Mucosa of stomach (tissue), 1 donor: ENCODE results near the gene PRSS48.
"Not testable (repeated sequence)": the region's sequence is repeated elsewhere in the genome, so short reads cannot be mapped to it uniquely, and the experiment has no call there.

Experiments
- H3K27me3 ChIP-seq: one replicate; pipeline ENCODE4 v1.7.0; 2013; ENCODE audit warnings: mild to moderate bottlenecking, low read length; ENCODE audit not compliant: control insufficient read depth, insufficient read depth
- H3K36me3 ChIP-seq: one replicate; pipeline ENCODE4 v1.7.0; 2013; ENCODE audit warnings: low read length; ENCODE audit not compliant: control insufficient read depth, insufficient read depth
- H3K4me1 ChIP-seq: one replicate; pipeline ENCODE4 v1.7.0; 2013; ENCODE audit warnings: mild to moderate bottlenecking, low read length; ENCODE audit not compliant: control insufficient read depth, insufficient read depth
- H3K4me3 ChIP-seq: one replicate; pipeline ENCODE4 v1.7.0; 2013; ENCODE audit warnings: low read length
- H3K9ac ChIP-seq: one replicate; pipeline ENCODE4 v1.7.0; 2013; ENCODE audit warnings: mild to moderate bottlenecking, low read length, moderate library complexity
- H3K9me3 ChIP-seq: one replicate; pipeline ENCODE4 v1.7.0; 2013; ENCODE audit warnings: mild to moderate bottlenecking, low read length, moderate library complexity; ENCODE audit not compliant: control insufficient read depth
- donor health status: Pancreatic carcinoma.

PRSS48 gene

GRCh38 chr4:151304755-151305154 is 27.8 kb downstream of the PRSS48 start:
- no peaks in the 10 kb centered on the region for H3K27me3 ChIP-seq
- no peaks in the 10 kb centered on the region for H3K9me3 ChIP-seq
- peaks cover 10% of the 10 kb centered on the region for H3K4me1 ChIP-seq
- no peaks in the 10 kb centered on the region for H3K36me3 ChIP-seq
- no peak overlapping the region for H3K4me3 ChIP-seq
- H3K9ac ChIP-seq: no peak overlapping the region

DNA sequence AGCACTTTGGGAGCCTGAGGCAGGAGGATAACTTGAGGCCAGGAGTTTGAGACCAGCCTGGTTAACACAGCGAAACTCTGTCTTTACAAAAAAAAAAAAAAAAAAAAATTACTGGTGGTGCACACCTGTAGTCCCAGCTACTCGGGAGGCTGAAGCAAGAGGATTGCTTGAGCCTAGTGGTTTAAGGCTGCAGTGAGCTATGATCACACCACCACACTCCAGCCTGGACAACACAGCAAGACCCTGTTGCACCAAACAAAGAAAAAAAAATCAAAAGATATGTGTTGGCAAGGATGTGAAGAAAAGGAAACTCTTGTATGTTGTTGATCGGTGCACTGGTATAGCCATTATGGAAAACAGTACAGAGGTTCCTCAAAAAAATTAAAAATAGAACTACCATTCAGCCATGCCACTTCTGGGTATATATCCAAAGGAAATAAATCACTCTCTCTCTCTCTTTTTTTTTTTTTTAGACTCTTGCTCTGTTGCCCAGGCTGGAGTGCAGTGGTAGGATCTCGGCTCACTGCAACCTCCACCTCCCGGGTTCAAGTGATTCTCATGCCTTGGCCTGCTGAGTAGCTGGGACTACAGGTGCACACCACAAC is 33.3 kb downstream of the PRSS48 start:
- Histone ChIP-seq H3K9me3 (no peaks in the 10 kb centered on the region), H3K4me3 (no peak overlapping the region), H3K36me3 (no peaks in the 10 kb centered on the region), H3K27me3 (no peaks in the 10 kb centered on the region), H3K9ac (no peak overlapping the region), H3K4me1 (peaks cover 17% of the 10 kb centered on the region)

DNA sequence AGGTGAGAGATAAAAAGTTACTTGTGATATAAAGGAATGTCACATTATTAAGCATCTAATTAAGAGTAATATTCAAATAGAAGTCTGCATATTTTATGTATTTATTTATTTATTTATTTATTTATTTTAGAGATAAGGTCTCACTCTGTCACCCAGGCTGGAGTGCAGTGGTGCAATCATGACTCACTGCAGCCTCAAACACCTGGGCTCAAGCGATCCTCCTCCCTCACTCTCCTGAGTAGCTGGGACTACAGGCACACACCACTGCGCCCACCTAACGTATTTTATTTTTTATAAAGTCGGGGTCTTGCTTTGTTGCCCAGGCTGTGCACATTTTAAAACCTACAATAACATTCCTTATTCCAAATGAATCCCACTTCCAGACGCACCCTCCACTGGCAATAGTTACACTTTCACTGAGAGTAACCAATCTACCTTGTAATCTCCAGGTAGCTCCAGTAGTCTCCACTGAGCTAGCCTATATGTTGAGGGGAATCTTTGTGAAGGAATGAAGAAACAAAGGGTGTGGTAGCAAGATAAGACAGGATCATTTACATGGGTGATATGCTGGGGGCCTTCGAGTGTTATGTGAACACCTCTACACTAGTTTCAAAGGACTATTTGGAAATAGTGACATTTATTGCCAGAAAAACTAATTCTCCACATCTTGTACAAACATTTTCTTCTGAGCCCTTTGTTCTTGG is 36.5 kb downstream of the PRSS48 start:
- Histone ChIP-seq H3K27me3 (no peaks in the 10 kb centered on the region), H3K36me3 (no peaks in the 10 kb centered on the region), H3K9me3 (no peaks in the 10 kb centered on the region), H3K4me3 (no peak overlapping the region), H3K4me1 (peaks cover 29% of the 10 kb centered on the region), H3K9ac (no peak overlapping the region)

- H3K9ac ChIP-seq: no peak overlapping the region
- no peaks in the 10 kb centered on the region for H3K36me3 ChIP-seq
- peaks cover 29% of the 10 kb centered on the region for H3K4me1 ChIP-seq
- H3K27me3 ChIP-seq: no peaks in the 10 kb centered on the region
- H3K4me3 ChIP-seq: no peak overlapping the region
- H3K9me3 ChIP-seq: no peaks in the 10 kb centered on the region
Observed at GRCh38 chr4:151314010-151314355, 37.0 kb downstream of the PRSS48 start.

- no peaks in the 10 kb centered on the region for H3K27me3 ChIP-seq
- H3K9ac ChIP-seq: no peak overlapping the region
- H3K4me1 ChIP-seq: peaks cover 29% of the 10 kb centered on the region
- H3K36me3 ChIP-seq: no peaks in the 10 kb centered on the region
- no peak overlapping the region for H3K4me3 ChIP-seq
- H3K9me3 ChIP-seq: no peaks in the 10 kb centered on the region
Observed at GRCh38 chr4:151314479-151314878, 37.5 kb downstream of the PRSS48 start.

DNA sequence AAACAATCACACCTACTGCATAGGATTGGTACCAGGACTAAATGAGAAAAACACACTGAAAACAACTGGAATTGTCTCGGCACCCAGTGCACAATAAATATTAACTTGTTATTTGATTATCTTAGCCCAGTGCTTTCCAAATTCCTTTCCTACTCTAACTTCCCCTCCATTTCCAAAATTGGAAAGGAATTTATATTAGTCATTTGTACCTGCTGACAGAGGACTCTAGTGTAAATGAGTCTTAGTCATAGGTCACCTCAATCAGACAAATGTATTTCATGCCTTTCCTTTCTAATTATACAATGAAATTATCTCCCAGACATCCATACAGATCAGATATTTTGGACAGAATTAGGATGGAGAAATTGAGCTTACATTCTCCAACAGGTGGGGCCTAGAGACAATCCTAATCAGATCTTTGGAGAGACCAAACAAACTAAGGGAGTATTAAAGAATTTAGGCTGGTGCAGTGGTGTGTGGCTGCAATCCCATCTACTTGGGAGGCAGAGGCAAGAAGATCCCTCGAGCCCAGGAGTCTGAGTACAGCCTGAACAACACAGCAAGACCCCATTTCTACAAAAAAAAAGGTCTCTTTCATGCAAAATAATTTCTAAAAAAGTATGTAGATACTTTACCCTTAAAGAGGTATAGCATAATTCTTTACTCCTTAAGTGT is 38.4 kb downstream of the PRSS48 start:
- H3K27me3 ChIP-seq: no peaks in the 10 kb centered on the region
- no peaks in the 10 kb centered on the region for H3K36me3 ChIP-seq
- no peaks in the 10 kb centered on the region for H3K9me3 ChIP-seq
- no peak overlapping the region for H3K4me3 ChIP-seq
- H3K4me1 ChIP-seq: peaks cover 29% of the 10 kb centered on the region
- H3K9ac ChIP-seq: no peak overlapping the region

DNA sequence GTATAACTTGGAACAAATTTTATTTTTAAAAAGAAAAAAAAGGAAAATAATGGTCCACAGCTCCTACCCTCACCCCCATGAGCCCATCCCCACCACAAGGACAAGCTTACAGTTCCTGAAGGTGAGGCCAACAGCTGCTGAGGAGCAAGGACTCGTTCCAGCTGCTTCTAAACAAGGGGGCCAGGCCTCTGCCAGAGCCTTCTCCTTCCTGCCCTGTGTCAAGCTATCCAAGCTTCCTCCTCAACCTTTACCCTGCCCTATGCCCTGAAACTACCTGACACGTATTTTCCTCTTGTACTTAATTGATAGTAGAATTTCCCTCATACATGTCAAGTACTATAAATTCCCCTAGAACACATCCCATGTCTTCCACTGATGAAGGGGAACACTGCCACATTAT is 39.7 kb downstream of the PRSS48 start:
- H3K36me3 ChIP-seq: no peaks in the 10 kb centered on the region
- no peaks in the 10 kb centered on the region for H3K9me3 ChIP-seq
- no peak overlapping the region for H3K9ac ChIP-seq
- no peaks in the 10 kb centered on the region for H3K27me3 ChIP-seq
- no peak overlapping the region for H3K4me3 ChIP-seq
- H3K4me1 ChIP-seq: peaks cover 35% of the 10 kb centered on the region

GRCh38 chr4:151318307-151319006 is 41.5 kb downstream of the PRSS48 start:
- no peaks in the 10 kb centered on the region for H3K9me3 ChIP-seq
- no peak overlapping the region for H3K4me3 ChIP-seq
- no peaks in the 10 kb centered on the region for H3K27me3 ChIP-seq
- H3K9ac ChIP-seq: no peak overlapping the region
- H3K36me3 ChIP-seq: no peaks in the 10 kb centered on the region
- peaks cover 35% of the 10 kb centered on the region for H3K4me1 ChIP-seq

DNA sequence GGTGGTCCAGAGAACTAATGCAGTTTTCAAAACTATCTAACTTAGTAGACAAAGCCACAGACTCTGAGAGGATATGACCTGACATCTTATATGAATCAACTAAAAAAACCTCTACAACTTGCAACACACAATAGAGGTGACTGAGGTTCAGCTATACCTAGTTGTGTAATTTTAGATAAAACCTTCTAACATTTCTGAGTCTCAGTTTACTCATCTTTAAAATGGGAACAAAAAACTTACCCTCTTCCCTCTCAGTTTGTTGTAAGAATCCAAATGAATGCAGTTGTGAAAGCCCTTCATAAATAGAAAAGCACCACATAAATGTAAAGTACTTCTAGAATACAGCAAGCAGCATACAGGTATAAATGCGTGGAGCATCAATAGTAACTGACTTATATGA is 42.5 kb downstream of the PRSS48 start:
- H3K9ac ChIP-seq: no peak overlapping the region
- H3K9me3 ChIP-seq: no peaks in the 10 kb centered on the region
- H3K36me3 ChIP-seq: no peaks in the 10 kb centered on the region
- no peak overlapping the region for H3K4me3 ChIP-seq
- H3K27me3 ChIP-seq: no peaks in the 10 kb centered on the region
- peaks cover 24% of the 10 kb centered on the region for H3K4me1 ChIP-seq

- peaks cover 24% of the 10 kb centered on the region for H3K4me1 ChIP-seq
- H3K4me3 ChIP-seq: no peak overlapping the region
- no peaks in the 10 kb centered on the region for H3K9me3 ChIP-seq
- H3K27me3 ChIP-seq: no peaks in the 10 kb centered on the region
- no peak overlapping the region for H3K9ac ChIP-seq
- no peaks in the 10 kb centered on the region for H3K36me3 ChIP-seq
Observed at GRCh38 chr4:151321586-151321985, 44.6 kb downstream of the PRSS48 start.

- not testable (repeated sequence) for H3K27me3 ChIP-seq, H3K9ac ChIP-seq, H3K9me3 ChIP-seq, H3K36me3 ChIP-seq, H3K4me3 ChIP-seq
- peaks cover 24% of the 10 kb centered on the region for H3K4me1 ChIP-seq
Observed at GRCh38 chr4:151322161-151322560, 45.2 kb downstream of the PRSS48 start.

DNA sequence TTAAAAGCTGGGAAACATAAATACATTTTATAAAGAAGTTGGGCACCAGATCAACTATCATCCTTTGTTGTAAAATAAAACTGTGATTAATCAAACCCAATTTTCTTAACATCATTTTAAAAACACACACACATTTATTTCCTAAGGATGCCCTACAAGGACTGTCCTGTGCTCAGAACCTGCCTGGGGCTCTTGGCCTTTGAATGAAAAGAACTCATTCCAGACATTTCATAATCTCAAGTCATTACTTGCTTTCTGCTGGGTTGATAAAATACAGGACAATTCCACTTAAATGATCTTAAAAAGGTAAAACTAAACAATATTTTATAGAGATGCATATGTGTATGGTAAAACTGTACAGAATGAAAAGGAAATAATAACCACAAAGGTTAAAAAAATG is 45.6 kb downstream of the PRSS48 start:
- no peak overlapping the region for H3K4me3 ChIP-seq
- no peak overlapping the region for H3K9ac ChIP-seq

More for the DNA sequence above, 45.6 kb downstream of the PRSS48 start:
- Histone ChIP-seq H3K27me3 (no peaks in the 10 kb centered on the region), H3K9me3 (no peaks in the 10 kb centered on the region), H3K4me1 (peaks cover 23% of the 10 kb centered on the region), H3K36me3 (no peaks in the 10 kb centered on the region)
